Heart left ventricle (tissue), 13 donors: ENCODE data around the gene MRM1.

Experiments
- CTCF ChIP-seq, 12 donors: fragments of 200-600 bp; sonication (generic) in 4 of 12; IDR thresholded peaks; one replicate each; pipeline versions ENCODE4 v1.5.0 to v1.8.0; 2018 to 2022; ENCODE audit warnings: antibody characterized with exemption in 12 of 12, mild to moderate bottlenecking in 5 of 12
- POLR2A ChIP-seq, 2 donors: fragments of 450-650 bp; IDR thresholded peaks; one replicate each; pipeline ENCODE4 v1.6.1; 2017; ENCODE audit warnings: antibody characterized with exemption in 2 of 2, mild to moderate bottlenecking in 2 of 2, moderate library complexity in 2 of 2
- donor health status: ischemic (EF 13 %, LVEDD 7.1; RV severe dilation, severe dysfunction).
- donor health status: DM: no; HTN: yes; CAD: no.
- donor health status: DM: no; HTN: no; CAD: no.
- donor health status: ischemic (EF 25% LVEDD 6.9; RV normal size, moderate dysfunction).
- donor health status: ischemic (EF 25% LVEDD 5.7; RV mildly dilated, moderate dysfunction).
- donor health status: ischemic (EF 35%, LVEDD 5.7; RV mildly dilated, moderate dysfunction).
- donor health status: nonischemic (EF 11% LVEDD 7.7; RV severe dilation, severe dysfunction).
- donor health status: DM: yes; HTN: yes; CAD: no.
- donor health status: PGD.
- donor health status: ischemic (EF 29% LVEDD 5.4; RV normal size, mild dysfunction).
- donor health status: nonischemic (EF 23%, LVEDD 6.1; RV moderate dilation, normal function).

DNA sequence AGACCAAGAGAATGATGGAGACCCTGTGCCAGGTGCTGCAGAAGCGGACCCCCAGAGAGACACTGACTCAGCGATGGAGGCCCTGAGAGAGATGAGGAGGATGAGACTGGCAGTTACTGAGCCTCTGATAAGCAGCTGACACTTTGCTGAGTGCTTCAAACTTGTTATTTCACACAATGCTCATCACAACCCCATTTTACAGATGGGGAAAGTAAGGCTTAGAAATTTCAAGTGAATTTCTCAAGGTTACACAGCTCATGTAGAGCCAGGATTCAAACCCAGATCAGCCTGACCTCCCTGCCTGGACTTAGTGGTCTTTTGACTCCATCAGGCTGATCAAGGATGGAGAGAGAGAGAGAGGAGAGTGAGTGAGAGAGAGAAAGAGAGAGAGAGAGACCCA lies 27.2 kb downstream of the MRM1 start:
- no peak for TF ChIP-seq CTCF (IDR thresholded peaks at IDR 0.05)
- TF ChIP-seq POLR2A (IDR thresholded peaks at IDR 0.05): no peak
